RPMI8226 (cell line): ENCODE results near the gene RAB3B.
"Not testable (repeated sequence)": the region's sequence is repeated elsewhere in the genome, so short reads cannot be mapped to it uniquely, and the experiment has no call there.

Experiments
- DNase-seq: peaks from one replicate; pipeline ENCODE4 v3.0.0-alpha.2; 2015

Gene RAB3B

GRCh38 chr1:51915951-51916350 lies 74.5 kb downstream of the RAB3B start:
- no peak for DNase-seq

- no peak for DNase-seq
These were observed 77.6 kb downstream of the RAB3B start for GRCh38 chr1:51912881-51913280.

GRCh38 chr1:51910221-51911000 lies 80.1 kb downstream of the RAB3B start:
- DNase-seq, result no peak

DNA sequence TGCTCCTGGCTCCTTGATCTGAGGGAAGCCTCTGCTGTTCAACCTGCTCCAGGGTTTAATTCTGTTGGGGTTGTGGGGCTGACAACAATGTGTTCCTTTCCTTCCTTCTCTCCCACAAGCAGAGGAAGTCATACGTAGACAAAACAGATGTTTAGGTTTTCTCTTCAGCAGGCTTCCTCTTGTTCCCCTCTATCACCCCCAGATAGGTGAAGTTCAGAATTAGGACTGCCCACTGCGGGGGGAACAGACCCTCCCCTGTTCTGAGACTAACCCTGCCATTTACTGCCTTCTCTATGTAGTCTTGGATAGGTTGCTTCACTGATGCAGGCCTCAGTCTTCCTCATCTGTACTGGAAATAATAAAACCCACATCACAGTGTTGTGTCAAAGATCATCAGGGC lies 82.0 kb downstream of the RAB3B start:
- DNase-seq, result no peak

- DNase-seq, result peak; percentile 35
These were observed 83.3 kb downstream of the RAB3B start for GRCh38 chr1:51907079-51907702.

DNA sequence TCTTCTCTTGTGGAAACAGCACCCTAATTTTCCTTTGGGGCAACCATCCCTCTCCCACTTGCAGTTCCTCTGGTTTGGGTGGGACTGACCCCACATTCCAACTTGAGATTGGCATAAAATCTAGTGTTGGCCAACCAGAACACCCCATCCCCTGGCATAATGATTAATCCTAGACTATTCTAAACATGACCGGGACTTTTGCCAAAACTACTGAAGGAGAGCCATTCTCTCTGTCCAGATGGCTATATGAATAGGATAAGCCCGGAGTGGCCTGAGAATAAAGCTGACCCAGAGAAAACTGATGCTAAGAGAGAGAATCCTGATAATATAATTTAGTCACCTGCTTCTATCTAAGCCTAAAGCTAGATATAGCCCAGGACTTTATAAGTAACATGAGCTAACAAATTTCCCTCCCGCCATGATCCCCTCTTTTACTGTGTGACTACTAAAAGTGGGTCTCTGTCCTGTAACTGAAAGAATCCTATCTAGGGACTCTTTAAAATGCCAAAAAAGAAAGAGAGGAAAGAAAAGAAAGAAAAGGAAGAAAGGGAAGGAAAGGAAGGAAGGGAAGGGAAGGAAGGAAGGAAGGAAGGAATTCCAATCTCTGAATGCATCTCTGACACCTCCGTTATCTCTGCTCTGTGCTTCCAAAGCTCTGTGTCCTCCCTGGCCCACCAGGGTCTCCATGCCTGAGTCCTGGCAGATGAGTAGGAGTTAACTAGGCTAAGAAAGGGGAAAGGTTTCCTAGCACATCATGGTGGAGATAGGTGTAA lies 84.0 kb downstream of the RAB3B start:
- no peak for DNase-seq

- DNase-seq, result no peak
These were observed 88.0 kb downstream of the RAB3B start for GRCh38 chr1:51902456-51902855.

DNA sequence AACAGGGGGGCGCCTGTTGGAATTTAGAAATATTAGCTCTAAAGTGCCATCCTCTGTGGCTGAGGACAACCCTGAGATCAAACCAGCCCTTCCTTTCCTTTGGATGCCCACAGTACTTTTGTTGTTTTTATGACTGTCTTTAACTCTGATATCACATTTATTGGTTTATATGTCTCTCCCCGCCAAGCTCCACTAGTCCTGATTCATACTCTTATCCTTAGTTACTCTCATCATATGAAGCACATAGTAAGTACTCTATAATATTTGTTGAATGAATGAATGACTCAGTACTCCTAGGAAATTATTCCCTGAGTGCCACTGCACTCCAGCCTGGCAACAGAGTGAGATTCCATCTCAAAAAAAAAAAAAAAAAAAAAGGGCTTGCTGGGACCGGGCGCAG lies 89.3 kb downstream of the RAB3B start:
- DNase-seq, result no peak

GRCh38 chr1:51899022-51899421 lies 91.5 kb downstream of the RAB3B start:
- DNase-seq, result no peak

GRCh38 chr1:51898090-51898734 lies 92.3 kb downstream of the RAB3B start:
- no peak for DNase-seq

DNA sequence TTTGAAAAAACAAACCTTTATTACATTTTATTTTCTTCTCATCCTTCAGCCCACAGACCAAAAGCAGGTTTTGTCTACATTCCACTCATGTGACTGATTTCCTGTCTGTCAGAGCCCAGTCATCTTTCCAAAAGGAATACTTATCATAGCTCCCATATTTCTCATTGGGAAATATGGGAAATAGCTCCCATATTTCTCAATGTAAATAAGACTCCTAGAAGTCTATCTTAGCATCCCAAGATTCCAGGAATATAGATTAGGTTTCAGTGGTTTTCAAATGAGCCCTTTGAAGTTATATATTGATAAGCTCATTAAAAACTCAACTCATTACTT lies 92.8 kb downstream of the RAB3B start:
- no peak for DNase-seq

DNA sequence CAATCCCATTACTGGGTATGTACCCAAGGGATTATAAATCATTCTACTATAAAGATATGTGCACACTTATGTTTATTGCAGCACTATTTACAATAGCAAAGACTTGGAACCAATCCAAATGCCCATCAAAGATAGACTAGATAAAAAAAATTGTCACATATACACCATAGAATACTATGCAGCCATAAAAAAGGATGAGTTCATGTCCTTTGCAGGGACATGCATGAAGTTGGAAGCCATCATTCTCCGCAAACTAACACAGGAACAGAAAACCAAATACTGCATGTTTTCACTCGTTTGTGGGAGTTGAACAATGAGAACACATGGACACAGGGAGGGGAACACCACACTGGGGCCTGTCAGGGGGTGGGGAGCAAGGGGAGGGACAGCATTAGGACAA lies 95.8 kb downstream of the RAB3B start:
- not testable (repeated sequence) for DNase-seq

GRCh38 chr1:51878616-51879336 lies 111.7 kb downstream of the RAB3B start, which contains the start of gene NRDC:
Gene NRDC, minus strand, starts transcription at chr1:51878727. Its CDS starts 112 bp downstream, at chr1:51878615.
- DNase-seq, result peak; percentile 100

DNA sequence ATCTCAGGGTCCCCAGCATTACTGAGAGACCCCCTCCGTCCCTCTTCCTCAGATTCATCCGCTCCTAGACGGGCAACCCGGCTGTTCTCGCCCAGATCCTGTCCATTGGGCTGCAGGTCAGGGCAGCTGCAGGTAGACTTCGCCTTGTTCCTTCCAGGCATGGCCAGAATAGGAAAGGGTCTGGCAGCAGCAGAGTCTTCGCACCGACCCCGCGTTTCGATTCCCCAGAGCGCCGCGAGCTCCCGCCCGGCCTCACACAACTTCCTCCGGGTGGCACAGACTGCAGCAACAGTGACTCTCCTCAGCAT lies 112.2 kb downstream of the RAB3B start:
- DNase-seq, result no peak

DNA sequence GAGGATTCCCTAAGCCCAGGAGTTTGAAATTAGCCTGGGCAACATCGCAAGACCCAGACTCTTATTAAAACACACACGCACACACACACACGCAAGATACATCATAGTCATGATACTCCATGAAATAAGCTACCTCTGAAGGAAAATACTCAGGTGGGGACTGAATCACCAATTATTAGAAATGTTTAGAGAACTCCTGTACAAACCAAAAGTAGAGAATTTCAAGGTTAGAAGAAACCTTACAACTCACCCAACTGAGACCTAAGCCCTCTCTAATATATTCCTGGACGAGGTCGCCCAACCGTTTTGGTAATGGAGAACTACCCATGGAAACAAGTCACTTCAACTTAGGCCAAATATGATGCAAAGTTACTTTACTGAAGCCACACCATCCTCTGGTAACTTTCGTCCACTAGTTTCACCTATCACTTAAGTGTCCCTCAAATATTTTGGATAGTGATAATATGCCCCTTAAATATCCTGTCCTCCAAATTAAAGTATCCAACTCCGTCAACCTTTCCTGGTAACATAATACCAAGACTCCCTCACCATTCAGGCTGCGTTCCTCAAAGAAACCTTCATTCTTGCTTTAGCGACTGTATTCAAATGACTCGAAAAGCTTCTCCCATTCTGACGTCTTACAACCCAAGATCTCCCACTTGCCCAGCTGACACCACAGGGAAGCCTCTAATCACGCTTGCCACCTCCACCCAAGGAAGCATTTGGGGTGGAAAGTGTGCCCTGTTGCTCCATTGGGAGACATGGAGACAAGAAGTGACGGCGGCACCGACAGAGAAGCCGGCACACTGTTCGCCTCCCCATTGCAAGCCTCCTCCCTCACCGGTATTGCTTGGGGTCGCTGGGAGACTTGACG lies 112.8 kb downstream of the RAB3B start:
- DNase-seq, result peak; percentile 20

GRCh38 chr1:51875836-51876235 lies 114.7 kb downstream of the RAB3B start:
- no peak for DNase-seq

- DNase-seq, result no peak
These were observed 115.2 kb downstream of the RAB3B start for GRCh38 chr1:51875291-51875772.

GRCh38 chr1:51873270-51873669 lies 117.2 kb downstream of the RAB3B start:
- not testable (repeated sequence) for DNase-seq

- no peak for DNase-seq
These were observed 119.0 kb downstream of the RAB3B start for GRCh38 chr1:51871351-51871975.

DNA sequence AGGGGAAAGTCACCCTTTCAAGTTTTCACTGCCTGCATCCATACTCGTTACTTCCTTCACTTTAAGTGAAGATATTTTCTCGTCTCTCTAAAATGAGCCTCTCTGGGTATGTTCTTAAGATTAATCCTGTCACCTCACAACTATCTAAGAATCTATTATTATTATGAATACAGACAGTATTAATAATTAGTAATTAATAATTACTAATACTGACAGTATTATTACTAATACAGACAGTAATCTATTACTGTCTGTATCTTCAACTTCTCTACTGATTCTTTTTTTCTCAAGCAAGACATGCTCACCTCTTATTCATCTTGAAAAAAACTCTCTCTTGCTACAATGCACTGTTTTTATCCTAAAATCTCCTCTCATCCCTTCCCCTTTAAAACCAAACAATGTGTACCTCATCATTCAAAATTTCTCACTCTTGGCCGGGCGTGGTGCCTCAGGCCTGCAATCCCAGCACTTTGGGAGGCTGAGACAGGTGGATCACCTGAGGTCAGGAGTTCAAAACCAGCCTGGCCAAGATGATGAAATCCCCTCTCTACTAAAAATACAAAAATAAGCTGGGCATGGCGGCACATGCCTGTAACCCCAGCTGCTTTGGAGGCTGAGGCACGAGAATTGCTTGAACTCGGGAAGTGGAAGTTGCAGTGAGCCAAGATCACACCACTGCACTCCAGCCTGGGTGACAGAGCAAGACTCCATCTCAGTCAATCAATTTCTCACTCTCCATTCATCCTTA lies 119.7 kb downstream of the RAB3B start:
- DNase-seq, result no peak
